GM18499 (cell line): ENCODE results near the gene CDK15.

ENCODE experiments used
- ATAC-seq: cut with Tn5 transposase; IDR thresholded peaks from one replicate; pipeline ENCODE4 v1.9.1; 2021; ENCODE audit warnings: moderate number of reproducible peaks; ENCODE audit not compliant: insufficient read depth, unreplicated experiment

The CDK15 gene

GRCh38 chr2:201904538-201905420, 98.4 kb downstream of the CDK15 start:
- no peak for ATAC-seq

DNA sequence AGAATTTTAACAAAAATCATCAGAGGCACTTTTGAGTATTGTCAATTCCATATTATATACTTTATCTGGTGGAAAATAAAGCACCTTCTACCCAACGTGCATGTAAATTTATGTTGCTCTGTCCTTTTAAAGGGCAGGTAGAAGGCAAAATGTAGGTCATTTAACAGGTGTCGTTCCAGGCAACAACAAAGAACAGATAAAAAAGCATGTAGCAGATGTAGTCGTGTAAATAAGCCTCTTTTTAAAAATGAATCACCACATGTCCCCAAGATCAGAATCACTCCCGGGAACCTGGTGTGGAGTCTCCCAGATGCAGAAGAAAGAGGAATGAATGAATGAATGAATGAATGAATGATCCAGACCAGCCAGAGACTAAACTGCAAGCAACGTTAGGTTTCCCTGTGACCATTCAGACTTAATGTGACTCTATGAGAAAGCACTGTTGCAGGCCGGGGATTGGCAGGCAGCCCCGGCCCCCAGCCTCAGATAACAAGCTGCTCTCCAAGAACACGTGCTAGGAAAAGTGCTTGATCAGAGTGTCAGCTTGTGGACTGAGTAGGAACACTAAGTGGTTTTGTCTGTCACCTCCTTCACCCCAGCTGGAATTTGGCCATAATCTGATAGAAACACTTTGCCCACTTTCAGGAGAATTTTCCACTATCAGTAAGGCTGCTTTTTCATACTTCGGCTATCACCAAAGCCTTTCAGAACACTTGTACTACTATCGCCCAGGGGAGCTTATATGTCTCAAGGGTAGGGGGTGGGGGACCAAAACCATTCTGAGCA, 100.6 kb downstream of the CDK15 start:
- no peak for ATAC-seq

DNA sequence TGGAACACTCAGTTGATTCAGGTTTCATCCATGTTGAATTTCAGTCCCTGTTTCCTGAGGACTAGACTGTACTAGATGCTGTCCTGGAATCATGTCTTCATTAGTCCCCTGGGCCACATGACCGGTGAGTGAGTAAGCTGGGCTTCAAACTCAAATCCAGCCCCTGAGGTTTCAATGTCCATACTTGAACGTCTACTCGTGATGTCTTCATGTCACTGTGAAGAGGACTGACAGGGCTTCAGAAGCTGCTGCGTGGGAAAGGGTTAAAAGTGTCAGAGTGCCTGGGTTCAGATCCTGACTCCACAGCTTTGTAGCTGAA, 101.2 kb downstream of the CDK15 start:
- no peak for ATAC-seq

- no peak for ATAC-seq
Measured at GRCh38 chr2:201908901-201909300, 102.6 kb downstream of the CDK15 start.

- no peak for ATAC-seq
Measured at GRCh38 chr2:201909348-201909747, 103.0 kb downstream of the CDK15 start.

DNA sequence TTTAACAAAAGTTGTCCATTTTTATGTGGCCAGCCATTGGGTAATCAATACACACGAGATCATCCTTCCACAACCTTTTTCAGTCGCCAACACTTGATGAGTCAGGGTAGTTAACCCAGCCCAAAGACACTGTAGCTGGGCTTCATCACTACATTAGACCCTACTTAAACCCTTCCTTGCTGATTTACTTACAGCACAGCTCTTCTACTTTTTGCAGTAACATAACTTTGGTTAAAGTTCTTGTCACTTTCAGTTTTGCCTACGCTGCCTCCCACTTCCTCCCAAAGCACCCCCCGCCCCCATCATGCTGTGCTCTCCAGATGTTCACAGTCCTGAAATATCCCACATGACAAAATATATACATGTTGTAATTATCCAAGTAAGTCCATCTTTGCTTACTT, 103.6 kb downstream of the CDK15 start:
- ATAC-seq, result no peak

DNA sequence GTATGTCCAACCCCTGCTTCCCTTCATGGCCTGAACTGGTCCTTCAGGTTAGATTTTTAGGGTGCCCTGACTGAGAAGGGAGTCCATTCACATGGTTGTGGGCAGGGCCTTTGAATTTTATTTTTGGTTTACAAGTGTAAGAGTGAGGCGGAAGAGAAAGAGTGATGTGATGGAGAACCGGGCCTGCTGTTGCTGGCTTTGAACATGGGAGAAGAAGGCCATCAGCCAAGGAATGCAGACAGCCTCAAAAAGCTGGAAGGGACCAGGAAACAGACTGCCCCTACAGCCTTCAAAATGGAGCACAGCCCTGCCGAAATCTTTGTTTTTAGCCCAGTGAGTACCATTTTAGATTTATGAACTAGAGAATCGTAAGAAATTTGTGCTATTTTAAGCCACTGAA, 105.0 kb downstream of the CDK15 start:
- no peak for ATAC-seq

- no peak for ATAC-seq
Measured at GRCh38 chr2:201913201-201913600, 106.9 kb downstream of the CDK15 start.

GRCh38 chr2:201915446-201915845, 109.1 kb downstream of the CDK15 start:
- ATAC-seq, result no peak

DNA sequence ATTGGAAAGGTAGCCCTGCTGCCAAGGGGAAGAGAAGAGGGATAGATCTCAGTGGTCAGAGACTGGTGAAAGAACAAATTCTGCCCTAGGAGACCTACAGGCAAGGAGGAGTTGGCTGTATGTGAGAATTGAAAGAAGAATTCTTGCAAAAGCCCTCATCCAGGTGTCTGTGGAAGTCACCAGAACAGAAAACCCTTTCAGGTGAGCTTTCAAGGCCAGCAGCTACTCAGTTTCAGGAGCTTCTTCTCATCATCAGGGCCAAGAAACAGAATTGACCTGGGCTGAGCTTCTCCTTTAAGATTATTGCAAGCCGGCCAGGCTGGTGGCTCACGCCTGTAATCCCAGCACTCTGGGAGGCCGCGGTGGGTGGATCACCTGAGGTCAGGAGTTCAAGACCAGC, 110.2 kb downstream of the CDK15 start:
- no peak for ATAC-seq

DNA sequence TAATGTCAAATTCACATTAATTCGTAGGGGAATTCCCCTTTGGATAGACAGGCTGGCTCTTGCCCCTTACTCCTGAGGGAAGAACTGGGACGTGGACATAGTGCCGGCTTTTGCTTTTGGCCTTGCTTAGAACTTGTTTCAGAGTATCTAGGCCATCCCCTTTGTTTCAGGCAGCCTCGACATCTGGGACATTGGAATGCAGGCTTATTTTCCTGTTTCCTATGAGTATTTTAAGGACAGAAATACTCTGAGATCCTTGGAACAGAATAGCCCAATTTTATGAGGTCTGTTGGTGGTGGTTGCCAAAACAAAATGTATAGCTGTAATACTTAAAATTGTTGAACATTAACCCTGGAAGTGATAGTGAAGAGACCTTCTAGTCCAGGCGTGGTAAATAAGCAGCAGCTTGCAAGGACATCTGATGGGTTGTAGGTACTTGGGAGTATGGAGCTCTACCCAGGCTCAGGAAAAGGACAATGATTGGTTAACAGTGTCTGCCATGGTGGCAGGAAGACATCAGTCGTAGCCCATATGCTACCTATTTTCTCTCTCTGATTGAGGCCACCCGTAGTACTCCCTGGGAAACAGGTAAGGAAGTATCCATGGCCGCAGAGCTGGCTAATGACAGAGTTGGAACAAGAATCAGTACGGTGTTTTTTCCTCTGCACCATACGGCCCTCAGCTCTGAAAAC, 112.4 kb downstream of the CDK15 start:
- no peak for ATAC-seq

GRCh38 chr2:201919308-201919634, 112.9 kb downstream of the CDK15 start:
- no peak for ATAC-seq

GRCh38 chr2:201923436-201924328, 117.3 kb downstream of the CDK15 start:
- no peak for ATAC-seq

DNA sequence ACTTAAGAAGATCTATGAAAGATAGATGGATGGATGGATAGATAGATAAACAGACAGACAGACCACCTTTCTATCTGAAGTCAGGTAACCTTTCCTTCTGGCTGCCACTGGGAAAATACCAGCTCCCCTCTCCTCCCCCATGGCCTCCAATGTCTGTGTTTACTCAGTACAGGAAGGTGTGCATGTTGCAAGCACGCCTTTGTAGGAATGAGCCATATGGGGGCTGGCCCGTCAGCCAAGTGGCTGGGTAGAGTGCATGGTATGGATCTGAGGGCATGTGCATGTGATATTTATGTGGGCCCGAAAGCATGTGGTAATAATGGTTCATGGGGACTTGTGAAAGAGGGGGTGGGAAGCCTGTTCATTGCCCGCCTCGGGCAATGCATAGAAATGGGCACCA, 118.1 kb downstream of the CDK15 start:
- ATAC-seq, result no peak

GRCh38 chr2:201925056-201925455, 118.7 kb downstream of the CDK15 start:
- no peak for ATAC-seq

DNA sequence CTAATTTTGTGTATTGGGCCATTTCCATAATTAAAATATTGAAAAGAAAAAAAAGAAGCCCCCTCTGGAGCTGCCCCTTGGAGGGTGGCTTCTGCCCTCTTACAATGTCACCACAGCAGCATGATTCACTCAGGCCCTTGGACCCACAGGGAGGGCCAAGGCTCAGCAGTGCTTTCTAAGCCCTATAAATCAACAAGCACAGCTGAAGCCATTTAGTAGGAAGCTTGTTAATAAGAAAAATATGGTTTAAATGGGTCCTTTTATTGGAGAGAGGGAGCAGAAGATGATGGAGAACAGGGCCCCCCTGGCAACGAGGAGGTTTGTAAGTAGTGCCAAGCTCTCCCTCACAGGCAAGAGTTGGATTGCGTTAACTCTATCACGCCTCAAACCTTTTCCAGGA, 119.7 kb downstream of the CDK15 start:
- no peak for ATAC-seq

- ATAC-seq, result no peak
Measured at GRCh38 chr2:201928363-201928762, 122.0 kb downstream of the CDK15 start.

GRCh38 chr2:201929281-201930026, 123.1 kb downstream of the CDK15 start:
- no peak for ATAC-seq

GRCh38 chr2:201930043-201930442, 123.7 kb downstream of the CDK15 start:
- no peak for ATAC-seq

GRCh38 chr2:201930831-201931230, 124.5 kb downstream of the CDK15 start:
- no peak for ATAC-seq
